ENCODE measurements around the gene PTPRH. TPM values are rescaled to one million over a fixed set of nuclear protein-coding genes. Genes with fewer than 3 reads are reported as not detected.
A peak's percentile ranks its signal among the peaks of the same experiment; 100 is the strongest.

PTPRH gene, protein sequence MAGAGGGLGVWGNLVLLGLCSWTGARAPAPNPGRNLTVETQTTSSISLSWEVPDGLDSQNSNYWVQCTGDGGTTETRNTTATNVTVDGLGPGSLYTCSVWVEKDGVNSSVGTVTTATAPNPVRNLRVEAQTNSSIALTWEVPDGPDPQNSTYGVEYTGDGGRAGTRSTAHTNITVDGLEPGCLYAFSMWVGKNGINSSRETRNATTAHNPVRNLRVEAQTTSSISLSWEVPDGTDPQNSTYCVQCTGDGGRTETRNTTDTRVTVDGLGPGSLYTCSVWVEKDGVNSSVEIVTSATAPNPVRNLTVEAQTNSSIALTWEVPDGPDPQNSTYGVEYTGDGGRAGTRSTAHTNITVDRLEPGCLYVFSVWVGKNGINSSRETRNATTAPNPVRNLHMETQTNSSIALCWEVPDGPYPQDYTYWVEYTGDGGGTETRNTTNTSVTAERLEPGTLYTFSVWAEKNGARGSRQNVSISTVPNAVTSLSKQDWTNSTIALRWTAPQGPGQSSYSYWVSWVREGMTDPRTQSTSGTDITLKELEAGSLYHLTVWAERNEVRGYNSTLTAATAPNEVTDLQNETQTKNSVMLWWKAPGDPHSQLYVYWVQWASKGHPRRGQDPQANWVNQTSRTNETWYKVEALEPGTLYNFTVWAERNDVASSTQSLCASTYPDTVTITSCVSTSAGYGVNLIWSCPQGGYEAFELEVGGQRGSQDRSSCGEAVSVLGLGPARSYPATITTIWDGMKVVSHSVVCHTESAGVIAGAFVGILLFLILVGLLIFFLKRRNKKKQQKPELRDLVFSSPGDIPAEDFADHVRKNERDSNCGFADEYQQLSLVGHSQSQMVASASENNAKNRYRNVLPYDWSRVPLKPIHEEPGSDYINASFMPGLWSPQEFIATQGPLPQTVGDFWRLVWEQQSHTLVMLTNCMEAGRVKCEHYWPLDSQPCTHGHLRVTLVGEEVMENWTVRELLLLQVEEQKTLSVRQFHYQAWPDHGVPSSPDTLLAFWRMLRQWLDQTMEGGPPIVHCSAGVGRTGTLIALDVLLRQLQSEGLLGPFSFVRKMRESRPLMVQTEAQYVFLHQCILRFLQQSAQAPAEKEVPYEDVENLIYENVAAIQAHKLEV
- total RNA-seq, result 4.4 TPM

DNA sequence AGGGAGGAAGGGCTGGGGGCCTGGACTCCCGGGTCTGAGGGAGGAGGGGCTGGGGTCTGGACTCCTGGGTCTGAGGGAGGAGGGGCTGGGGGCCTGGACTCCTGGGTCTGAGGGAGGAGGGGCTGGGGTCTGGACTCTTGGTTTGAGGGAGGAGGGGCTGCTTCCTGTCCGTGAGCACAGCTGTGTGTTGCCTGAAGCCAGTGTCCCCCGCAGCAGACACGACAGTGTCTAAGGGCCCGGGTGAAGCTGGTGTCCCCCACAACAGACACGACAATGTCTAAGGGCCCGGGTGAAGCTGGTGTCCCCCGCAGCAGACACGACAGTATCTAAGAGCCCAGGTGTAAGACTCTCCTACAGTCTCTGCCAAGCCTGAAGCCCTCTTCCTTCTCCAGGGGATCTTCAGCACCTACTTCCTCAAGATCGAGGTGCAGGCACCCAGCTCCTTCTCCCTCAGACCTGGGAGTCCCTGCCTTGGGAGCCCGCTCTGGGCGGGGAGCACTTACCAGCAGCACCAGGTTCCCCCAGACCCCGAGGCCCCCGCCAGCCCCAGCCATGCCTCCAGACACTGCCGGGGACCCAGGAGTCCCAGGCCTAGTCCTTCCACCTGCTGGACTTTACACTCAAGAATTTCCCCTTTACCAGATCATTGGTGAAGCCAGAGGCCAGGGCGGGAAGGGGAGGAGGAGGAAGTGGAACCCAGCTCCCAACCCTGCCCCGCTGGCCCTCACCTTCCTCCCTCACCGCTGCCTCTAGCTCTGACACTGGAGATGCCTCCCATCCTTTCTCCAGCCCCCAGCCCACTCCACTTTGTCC is at the start of gene PTPRH:
PTPRH (minus strand) TSS at position 622 of the 813 bp plus-strand sequence; CDS start at position 554, 68 bp downstream.
- no peaks in the 10 kb centered on the region for H3K36me3 ChIP-seq
- no peak for TF ChIP-seq POLR2A (IDR thresholded peaks at IDR 0.05)
- peaks cover 9% of the 10 kb centered on the region for H3K4me1 ChIP-seq
- intact Hi-C loops (cut with DNase I), result no loop called here
- H3K4me3 ChIP-seq, result no peak within 1 kb of the TSS
- H3K27ac ChIP-seq, result no peak within 1 kb of the TSS
- DNase-seq (ENCODE audit: extremely low spot score in 2 of 2), result no peak
- H3K27me3 ChIP-seq, result no peaks in the 10 kb centered on the region
- no peaks in the 10 kb centered on the region for H3K9me3 ChIP-seq

DNA sequence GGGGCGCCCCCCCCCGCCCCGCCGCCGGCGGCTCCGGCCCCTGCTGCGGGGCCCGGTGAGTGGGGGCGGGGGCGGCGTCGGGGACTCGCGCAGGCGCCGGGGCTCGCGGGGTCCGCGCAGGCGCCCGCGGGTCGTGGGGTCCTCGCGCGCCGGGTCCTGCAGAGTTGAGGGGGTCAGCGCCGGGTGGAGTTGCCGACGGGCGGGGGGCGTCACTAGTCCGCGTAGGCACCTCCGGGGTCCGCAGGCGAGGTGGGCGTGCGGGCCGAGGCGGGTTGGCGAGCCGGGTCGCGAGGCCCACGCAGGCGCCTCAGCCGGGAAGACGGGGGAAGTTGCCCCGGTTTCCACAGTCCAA is 49.2 kb upstream of the PTPRH start:
- intact Hi-C loops (cut with DNase I), result no loop called here
- Histone ChIP-seq H3K9me3 (no peaks in the 10 kb centered on the region), H3K36me3 (no peaks in the 10 kb centered on the region), H3K4me1 (peaks cover 56% of the 10 kb centered on the region), H3K4me3 (peak overlapping the region; percentile 70 to 95), H3K27ac (peak overlapping the region; percentile 82), H3K27me3 (no peaks in the 10 kb centered on the region)
- TF ChIP-seq, protein P1, sequence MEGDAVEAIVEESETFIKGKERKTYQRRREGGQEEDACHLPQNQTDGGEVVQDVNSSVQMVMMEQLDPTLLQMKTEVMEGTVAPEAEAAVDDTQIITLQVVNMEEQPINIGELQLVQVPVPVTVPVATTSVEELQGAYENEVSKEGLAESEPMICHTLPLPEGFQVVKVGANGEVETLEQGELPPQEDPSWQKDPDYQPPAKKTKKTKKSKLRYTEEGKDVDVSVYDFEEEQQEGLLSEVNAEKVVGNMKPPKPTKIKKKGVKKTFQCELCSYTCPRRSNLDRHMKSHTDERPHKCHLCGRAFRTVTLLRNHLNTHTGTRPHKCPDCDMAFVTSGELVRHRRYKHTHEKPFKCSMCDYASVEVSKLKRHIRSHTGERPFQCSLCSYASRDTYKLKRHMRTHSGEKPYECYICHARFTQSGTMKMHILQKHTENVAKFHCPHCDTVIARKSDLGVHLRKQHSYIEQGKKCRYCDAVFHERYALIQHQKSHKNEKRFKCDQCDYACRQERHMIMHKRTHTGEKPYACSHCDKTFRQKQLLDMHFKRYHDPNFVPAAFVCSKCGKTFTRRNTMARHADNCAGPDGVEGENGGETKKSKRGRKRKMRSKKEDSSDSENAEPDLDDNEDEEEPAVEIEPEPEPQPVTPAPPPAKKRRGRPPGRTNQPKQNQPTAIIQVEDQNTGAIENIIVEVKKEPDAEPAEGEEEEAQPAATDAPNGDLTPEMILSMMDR (IDR thresholded peaks at IDR 0.05), result no peak
- TF ChIP-seq POLR2AphosphoS5 (IDR thresholded peaks at IDR 0.05; ENCODE audit: insufficient read depth in 1 of 2, low read depth in 1 of 2), result no peak
- TF ChIP-seq POLR2A (IDR thresholded peaks at IDR 0.05), result no peak
- DNase-seq (ENCODE audit: extremely low spot score in 2 of 2), result no peak

DNA sequence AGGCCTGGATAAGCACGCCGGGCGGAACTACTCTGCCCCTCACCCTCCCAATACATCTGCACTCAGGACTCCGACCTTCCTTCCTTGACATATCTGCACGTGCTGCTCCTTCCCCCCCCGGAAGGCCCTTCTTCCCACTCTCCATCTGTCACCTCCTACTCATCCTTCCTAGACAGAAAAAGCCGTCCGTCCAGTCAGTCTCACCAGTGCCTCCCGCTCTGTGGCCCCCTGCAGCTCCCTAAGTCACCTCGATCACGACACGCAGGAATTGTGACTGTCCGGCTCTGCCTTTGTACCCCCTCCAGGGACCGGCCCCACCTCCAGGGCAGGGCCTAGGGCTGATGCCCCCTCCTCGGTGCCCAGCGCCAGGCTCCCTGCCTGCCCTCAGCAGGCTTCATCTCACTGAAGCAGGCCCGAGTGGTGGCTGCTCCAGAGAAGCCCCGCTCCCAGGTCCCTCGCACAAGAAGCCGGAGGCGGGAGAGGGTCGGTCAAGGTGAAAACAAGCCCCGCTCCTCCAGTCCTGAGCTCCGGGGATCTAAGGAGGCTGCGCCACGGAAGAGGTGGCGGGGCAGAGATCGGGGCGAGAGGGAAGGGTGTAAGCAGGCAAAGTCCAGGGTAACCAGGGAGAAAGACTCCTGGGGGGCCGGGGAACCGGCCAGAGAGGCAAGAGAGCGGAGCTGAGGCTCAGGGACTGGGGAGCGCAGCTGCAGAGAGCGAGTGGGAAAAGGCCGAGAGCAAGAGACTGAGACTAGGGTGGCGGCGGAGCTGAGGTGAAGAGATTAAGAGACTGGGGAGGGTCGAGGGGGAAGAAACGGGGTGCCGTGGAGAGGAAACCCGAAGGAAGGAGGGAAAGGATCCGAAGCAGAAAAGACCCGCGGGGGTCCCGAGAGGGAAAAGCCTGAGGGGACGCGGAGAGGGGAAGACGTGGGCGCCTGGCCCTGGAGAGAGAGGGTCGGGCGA is 48.4 kb upstream of the PTPRH start:
- Histone ChIP-seq H3K27me3 (no peaks in the 10 kb centered on the region), H3K4me1 (peaks cover 63% of the 10 kb centered on the region), H3K27ac (peak overlapping the region; percentile 82), H3K36me3 (no peaks in the 10 kb centered on the region), H3K9me3 (no peaks in the 10 kb centered on the region), H3K4me3 (peak overlapping the region; percentile 70 to 95)
- no peak for DNase-seq (ENCODE audit: extremely low spot score in 2 of 2)
- intact Hi-C loops (cut with DNase I), result no loop called here
- TF ChIP-seq, protein P1 (IDR thresholded peaks at IDR 0.05), result no peak
- TF ChIP-seq POLR2A (IDR thresholded peaks at IDR 0.05), result no peak
- TF ChIP-seq POLR2AphosphoS5 (IDR thresholded peaks at IDR 0.05; ENCODE audit: insufficient read depth in 1 of 2, low read depth in 1 of 2), result no peak

DNA sequence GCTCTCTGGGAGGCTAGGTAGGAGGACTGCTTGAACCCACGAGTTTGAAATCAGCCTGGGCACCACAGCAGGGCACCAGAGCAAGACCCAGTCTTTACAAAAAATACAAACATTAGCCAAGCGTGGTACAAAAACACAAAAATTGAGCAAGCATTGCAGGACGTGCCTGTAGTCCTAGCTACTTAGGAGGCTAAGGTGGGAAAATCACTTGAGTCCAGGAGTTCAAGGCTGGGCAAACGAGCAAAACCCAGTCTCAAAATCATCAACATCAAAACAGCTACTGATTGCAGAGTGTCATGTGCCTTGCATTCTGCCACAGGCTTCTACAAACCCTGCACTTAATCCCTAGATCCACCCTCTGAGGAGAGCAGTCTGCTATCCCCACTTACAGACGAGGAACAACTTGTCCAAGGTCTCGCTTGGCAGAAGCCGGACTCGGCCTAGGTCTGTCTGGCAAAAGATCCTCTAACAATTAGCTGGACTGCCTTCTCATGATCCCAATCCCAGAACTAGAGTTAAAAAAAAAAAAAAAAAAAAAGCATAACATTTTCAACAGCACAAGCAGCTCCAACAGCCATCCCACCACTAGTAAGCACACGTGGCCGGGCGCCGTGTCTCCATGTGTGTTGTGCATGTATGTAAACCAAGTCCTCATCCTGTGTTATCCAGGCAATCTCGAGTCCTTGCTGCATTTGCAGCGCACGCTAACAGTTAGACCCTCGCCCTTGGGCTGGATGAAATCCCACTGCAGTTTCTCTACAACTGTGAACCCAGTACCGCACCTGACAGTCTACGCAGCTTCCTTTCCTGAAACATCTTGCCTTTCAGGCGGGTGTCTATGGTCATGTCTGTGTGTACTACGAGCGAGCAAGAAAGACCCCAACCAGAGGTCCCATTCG is 47.5 kb upstream of the PTPRH start:
- no peaks in the 10 kb centered on the region for H3K36me3 ChIP-seq
- peaks cover 70% of the 10 kb centered on the region for H3K4me1 ChIP-seq
- no peaks in the 10 kb centered on the region for H3K9me3 ChIP-seq
- TF ChIP-seq, protein P1 (IDR thresholded peaks at IDR 0.05), result no peak
- TF ChIP-seq POLR2A (IDR thresholded peaks at IDR 0.05) (no peak), POLR2AphosphoS5 (IDR thresholded peaks at IDR 0.05; ENCODE audit: insufficient read depth in 1 of 2, low read depth in 1 of 2) (no peak)
- DNase-seq (ENCODE audit: extremely low spot score in 2 of 2), result no peak
- H3K4me3 ChIP-seq, result peak overlapping the region; percentile 70 to 95
- H3K27ac ChIP-seq, result no peak overlapping the region
- no peaks in the 10 kb centered on the region for H3K27me3 ChIP-seq
- intact Hi-C loops (cut with DNase I), result no loop called here
